HCT116 (cell line): ENCODE measurements around the gene DDX60.

ENCODE experiments used
- CBX3 ChIP-seq: IDR thresholded peaks from 2 replicates; pipeline ENCODE4 v1.6.1; 2012; ENCODE audit warnings: low read depth
- CEBPB ChIP-seq: IDR thresholded peaks from 2 replicates; pipeline ENCODE4 v1.6.1; 2012; ENCODE audit warnings: low read depth
- CTCF ChIP-seq, 3 experiments: fragments of 200-600 bp in 1 of 3; sonication (generic) in 1 of 3; IDR thresholded peaks in 2 of 3; conservative IDR thresholded peaks in 1 of 3; 2 replicates each; pipeline ENCODE4 v1.5.1; 2012 to 2017; ENCODE audit warnings: low read depth in 2 of 3, low read length in 2 of 3, antibody characterized with exemption in 1 of 3, borderline replicate concordance in 1 of 3, control low read depth in 1 of 3, mild to moderate bottlenecking in 1 of 3, mixed read lengths in 1 of 3, mixed run types in 1 of 3, moderate library complexity in 1 of 3; ENCODE audit not compliant: insufficient read depth in 1 of 3
- EZH2 ChIP-seq: fragments of 200-600 bp; sonication (generic); IDR thresholded peaks from 2 replicates; pipeline ENCODE4 v1.6.1; 2017; ENCODE audit warnings: antibody characterized with exemption, mixed run types
- EZH2phosphoT487 ChIP-seq: fragments of 200-600 bp; IDR thresholded peaks from 2 replicates; pipeline ENCODE4 v1.6.1; 2018; ENCODE audit warnings: antibody characterized with exemption, borderline replicate concordance
- MAX ChIP-seq: IDR thresholded peaks from 2 replicates; pipeline ENCODE4 v1.6.1; 2012
- POLR2A ChIP-seq: IDR thresholded peaks from 2 replicates; pipeline ENCODE4 v1.7.0; 2011; ENCODE audit warnings: borderline replicate concordance; ENCODE audit not compliant: insufficient read depth, insufficient read length; ENCODE audit errors: extremely low read depth
- POLR2AphosphoS5 ChIP-seq: IDR thresholded peaks from 2 replicates; pipeline ENCODE4 v1.6.1; 2011; ENCODE audit warnings: mild to moderate bottlenecking, low read depth, low read length, moderate library complexity
- SRF ChIP-seq: IDR thresholded peaks from 2 replicates; pipeline ENCODE4 v1.6.1; 2012; ENCODE audit warnings: low read depth
- TCF7L2 ChIP-seq: IDR thresholded peaks from 2 replicates; pipeline ENCODE4 v1.7.0; 2011; ENCODE audit warnings: borderline replicate concordance, inconsistent platforms; ENCODE audit not compliant: insufficient read depth, insufficient read length; ENCODE audit errors: extremely low read depth
- YY1 ChIP-seq: IDR thresholded peaks from 2 replicates; pipeline ENCODE4 v1.6.1; 2011; ENCODE audit warnings: low read length, low read depth, moderate library complexity, mild to moderate bottlenecking; ENCODE audit not compliant: insufficient replicate concordance; ENCODE audit errors: extremely low read depth
- TF ChIP-seq, protein P1 (sequence below): IDR thresholded peaks from 2 replicates; pipeline ENCODE4 v1.6.1; 2012; ENCODE audit warnings: low read depth
- TF ChIP-seq, protein P2 (sequence below): IDR thresholded peaks from 2 replicates; pipeline ENCODE4 v1.6.1; 2012
- TF ChIP-seq, protein P3 (sequence below): IDR thresholded peaks from 2 replicates; pipeline ENCODE4 v1.6.1; 2011; ENCODE audit warnings: mild to moderate bottlenecking, low read length, moderate library complexity; ENCODE audit not compliant: insufficient replicate concordance; ENCODE audit errors: extremely low read depth

GRCh38 chr4:168218645-168219044 is 99.9 kb downstream of the DDX60 start:
- no peak for TF ChIP-seq CEBPB
- TF ChIP-seq POLR2A: no peak
- TF ChIP-seq CTCF (IDR thresholded peaks at IDR 0.05 in 2 of 3, conservative IDR thresholded peaks at IDR 0.05 in 1 of 3; ENCODE audit: borderline replicate concordance in 1 of 3, insufficient read depth in 1 of 3, low read depth in 2 of 3, low read length in 2 of 3): no peak
- TF ChIP-seq SRF: no peak
- TF ChIP-seq, protein P1, sequence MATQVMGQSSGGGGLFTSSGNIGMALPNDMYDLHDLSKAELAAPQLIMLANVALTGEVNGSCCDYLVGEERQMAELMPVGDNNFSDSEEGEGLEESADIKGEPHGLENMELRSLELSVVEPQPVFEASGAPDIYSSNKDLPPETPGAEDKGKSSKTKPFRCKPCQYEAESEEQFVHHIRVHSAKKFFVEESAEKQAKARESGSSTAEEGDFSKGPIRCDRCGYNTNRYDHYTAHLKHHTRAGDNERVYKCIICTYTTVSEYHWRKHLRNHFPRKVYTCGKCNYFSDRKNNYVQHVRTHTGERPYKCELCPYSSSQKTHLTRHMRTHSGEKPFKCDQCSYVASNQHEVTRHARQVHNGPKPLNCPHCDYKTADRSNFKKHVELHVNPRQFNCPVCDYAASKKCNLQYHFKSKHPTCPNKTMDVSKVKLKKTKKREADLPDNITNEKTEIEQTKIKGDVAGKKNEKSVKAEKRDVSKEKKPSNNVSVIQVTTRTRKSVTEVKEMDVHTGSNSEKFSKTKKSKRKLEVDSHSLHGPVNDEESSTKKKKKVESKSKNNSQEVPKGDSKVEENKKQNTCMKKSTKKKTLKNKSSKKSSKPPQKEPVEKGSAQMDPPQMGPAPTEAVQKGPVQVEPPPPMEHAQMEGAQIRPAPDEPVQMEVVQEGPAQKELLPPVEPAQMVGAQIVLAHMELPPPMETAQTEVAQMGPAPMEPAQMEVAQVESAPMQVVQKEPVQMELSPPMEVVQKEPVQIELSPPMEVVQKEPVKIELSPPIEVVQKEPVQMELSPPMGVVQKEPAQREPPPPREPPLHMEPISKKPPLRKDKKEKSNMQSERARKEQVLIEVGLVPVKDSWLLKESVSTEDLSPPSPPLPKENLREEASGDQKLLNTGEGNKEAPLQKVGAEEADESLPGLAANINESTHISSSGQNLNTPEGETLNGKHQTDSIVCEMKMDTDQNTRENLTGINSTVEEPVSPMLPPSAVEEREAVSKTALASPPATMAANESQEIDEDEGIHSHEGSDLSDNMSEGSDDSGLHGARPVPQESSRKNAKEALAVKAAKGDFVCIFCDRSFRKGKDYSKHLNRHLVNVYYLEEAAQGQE: no peak
- no peak for TF ChIP-seq EZH2
- no peak for TF ChIP-seq POLR2AphosphoS5
- no peak for TF ChIP-seq MAX
- TF ChIP-seq, protein P2, sequence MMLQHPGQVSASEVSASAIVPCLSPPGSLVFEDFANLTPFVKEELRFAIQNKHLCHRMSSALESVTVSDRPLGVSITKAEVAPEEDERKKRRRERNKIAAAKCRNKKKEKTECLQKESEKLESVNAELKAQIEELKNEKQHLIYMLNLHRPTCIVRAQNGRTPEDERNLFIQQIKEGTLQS: no peak
- TF ChIP-seq CBX3: no peak
- TF ChIP-seq YY1: no peak
- TF ChIP-seq EZH2phosphoT487: no peak
- no peak for TF ChIP-seq TCF7L2
- TF ChIP-seq, protein P3, sequence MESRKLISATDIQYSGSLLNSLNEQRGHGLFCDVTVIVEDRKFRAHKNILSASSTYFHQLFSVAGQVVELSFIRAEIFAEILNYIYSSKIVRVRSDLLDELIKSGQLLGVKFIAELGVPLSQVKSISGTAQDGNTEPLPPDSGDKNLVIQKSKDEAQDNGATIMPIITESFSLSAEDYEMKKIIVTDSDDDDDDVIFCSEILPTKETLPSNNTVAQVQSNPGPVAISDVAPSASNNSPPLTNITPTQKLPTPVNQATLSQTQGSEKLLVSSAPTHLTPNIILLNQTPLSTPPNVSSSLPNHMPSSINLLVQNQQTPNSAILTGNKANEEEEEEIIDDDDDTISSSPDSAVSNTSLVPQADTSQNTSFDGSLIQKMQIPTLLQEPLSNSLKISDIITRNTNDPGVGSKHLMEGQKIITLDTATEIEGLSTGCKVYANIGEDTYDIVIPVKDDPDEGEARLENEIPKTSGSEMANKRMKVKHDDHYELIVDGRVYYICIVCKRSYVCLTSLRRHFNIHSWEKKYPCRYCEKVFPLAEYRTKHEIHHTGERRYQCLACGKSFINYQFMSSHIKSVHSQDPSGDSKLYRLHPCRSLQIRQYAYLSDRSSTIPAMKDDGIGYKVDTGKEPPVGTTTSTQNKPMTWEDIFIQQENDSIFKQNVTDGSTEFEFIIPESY: no peak
